PC-3 (cell line): Measurements from ENCODE around the gene TMEM255B.

Experiments used
- CTCF ChIP-seq: fragments of 300-600 bp; sonication (generic); conservative IDR thresholded peaks from 2 replicates; pipeline ENCODE4 v1.5.1; 2017; ENCODE audit warnings: antibody characterized with exemption, low read depth, mild to moderate bottlenecking, low read length
- EZH2 ChIP-seq: fragments of 300-600 bp; sonication (generic); IDR thresholded peaks from one replicate; pipeline ENCODE4 v1.6.1; 2017; ENCODE audit warnings: antibody characterized with exemption, mild to moderate bottlenecking, low read length; ENCODE audit not compliant: unreplicated experiment

GRCh38 chr13:113723410-113724015 is 35.5 kb upstream of the TMEM255B start:
- no peak for TF ChIP-seq CTCF
- no peak for TF ChIP-seq EZH2
